GM12878 (cell line): ENCODE results near the gene CYP4X1. TPM values are rescaled to one million over a fixed set of nuclear protein-coding genes. Genes with fewer than 3 reads are reported as not detected.

Experiments
- ATAC-seq: fragments of 200-7000 bp; cut with Tn5 transposase; 3 replicates; pipeline ENCODE4 v1.9.1; 2020; ENCODE audit warnings: mild to moderate bottlenecking, moderate library complexity
- BruUV-seq: library from RNA; stranded (reverse); fragments of 400-500 nt; replicated peaks from 2 replicates; lab custom pipeline; 2021; lab: Mats Ljungman, UMichigan
- CTCF ChIA-PET: fragments of 300-600 bp; sonication (Branson Sonifier 250); formaldehyde crosslinking; extraction: SDS; loops from one replicate; lab custom pipeline; 2021; ENCODE audit warnings: inconsistent platforms; lab: Yijun Ruan, JAX
- POLR2A ChIA-PET: fragments of 350-600 bp; formaldehyde crosslinking; extraction: SDS; loops from one replicate; lab custom pipeline; 2021; ENCODE audit warnings: inconsistent platforms; lab: Charles Lee
- RAD21 ChIA-PET: fragments of 300-600 bp; sonication (Branson Sonifier 250); formaldehyde crosslinking; loops from one replicate; lab custom pipeline; 2023; ENCODE audit warnings: antibody characterized with exemption; ENCODE audit not compliant: unreplicated experiment; lab: Charles Lee
- SMC1A ChIA-PET: fragments of 300-600 bp; sonication (Branson Sonifier 250); formaldehyde crosslinking; loops from one replicate; lab custom pipeline; 2023; ENCODE audit not compliant: unreplicated experiment, uncharacterized antibody; lab: Charles Lee
- DNase-seq: peaks from one replicate; pipeline ENCODE4 v3.0.0-alpha.2; 2011; ENCODE audit warnings: low read depth, low spot score
- FAIRE-seq: peaks from 3 replicates; lab custom pipeline; 2011; peaks lifted over from hg19 to GRCh38; lab: Jason Lieb, UNC
- H2AFZ ChIP-seq: 2 replicates; pipeline ENCODE4 v1.6.0; 2011; ENCODE audit warnings: low read depth, low read length, control low read depth; ENCODE audit not compliant: control insufficient read depth
- H3K27ac ChIP-seq: 2 replicates; pipeline ENCODE4 v1.5.1; 2011; ENCODE audit warnings: control low read depth; ENCODE audit not compliant: control insufficient read depth, insufficient read depth
- H3K27me3 ChIP-seq, 2 experiments: replicated peaks in 1 of 2; 2 replicates each; pipeline versions ENCODE4 v1.6.0 to v1.6.1; 2011; ENCODE audit warnings: low read length in 1 of 2; ENCODE audit not compliant: control insufficient read depth in 2 of 2, insufficient read depth in 2 of 2
- H3K36me3 ChIP-seq, 2 experiments: 2 replicates each; pipeline ENCODE4 v1.5.1; 2011; ENCODE audit warnings: low read length in 1 of 2; ENCODE audit not compliant: control insufficient read depth in 2 of 2, insufficient read depth in 2 of 2
- H3K4me1 ChIP-seq: 2 replicates; pipeline ENCODE4 v1.6.1; 2011; ENCODE audit warnings: mild to moderate bottlenecking, low read length, moderate library complexity, mixed read lengths; ENCODE audit not compliant: control insufficient read depth, insufficient read depth
- H3K4me2 ChIP-seq: 2 replicates; pipeline ENCODE4 v1.6.0; 2011; ENCODE audit warnings: control low read depth; ENCODE audit not compliant: control insufficient read depth, insufficient read depth
- H3K4me3 ChIP-seq: fragments of 200-600 bp; sonication (generic); 2 replicates; pipeline ENCODE4 v1.5.1; 2016
- H3K79me2 ChIP-seq: 2 replicates; pipeline ENCODE4 v1.6.0; 2011; ENCODE audit warnings: low read length; ENCODE audit not compliant: control insufficient read depth, insufficient read depth
- H3K9ac ChIP-seq: 2 replicates; pipeline ENCODE4 v1.8.0; 2011; ENCODE audit warnings: low read length, control low read depth, mixed read lengths; ENCODE audit not compliant: control insufficient read depth, insufficient read depth
- H3K9me3 ChIP-seq: replicated peaks from 3 replicates; pipeline ENCODE4 v1.5.1; 2011; ENCODE audit warnings: mild to moderate bottlenecking, low read length; ENCODE audit not compliant: control insufficient read depth, insufficient read depth
- H4K20me1 ChIP-seq: 2 replicates; pipeline ENCODE4 v1.6.0; 2011; ENCODE audit not compliant: control insufficient read depth, insufficient read depth
- BCL3 ChIP-seq: IDR thresholded peaks from 2 replicates; pipeline ENCODE4 v1.6.1; 2011; ENCODE audit warnings: borderline replicate concordance, low read depth, mild to moderate bottlenecking, moderate library complexity, low read length; ENCODE audit not compliant: insufficient read depth, poor library complexity, severe bottlenecking
- ZNF622 ChIP-seq: fragments of 450-650 bp; IDR thresholded peaks from 2 replicates; pipeline ENCODE4 v1.6.1; 2017; ENCODE audit warnings: mild to moderate bottlenecking, inconsistent platforms
- WGBS: methylation state at CpG from one replicate; pipeline ENCODE4 v1.1.6; 2016; ENCODE audit warnings: low lambda C conversion rate; ENCODE audit not compliant: insufficient replicate concordance, insufficient coverage; ENCODE audit errors: missing lambda C conversion rate; 5-methylcytosine and 5-hydroxymethylcytosine counted together
- in situ Hi-C: fragments of 300-500 bp; cut with MboI; formaldehyde crosslinking; loops from 9 replicates; pipeline ENCODE4 v1.14.3; 2018; ENCODE audit warnings: mixed read lengths
- intact Hi-C: fragments of 100-400 bp; cut with micrococcal nuclease; formaldehyde crosslinking; loops from one replicate; pipeline ENCODE4 v1.14.2; 2022; ENCODE audit not compliant: unreplicated experiment
- polyA plus RNA-seq, 11 experiments: library from polyadenylated mRNA; depleted of rRNA in 4 of 11; unstranded in 6 of 11; stranded (reverse) in 5 of 11; fragments of >200 nt; fragmentation: Nextera tagmentation in 4 of 11; fragmentation: Illumina TruSeq in 1 of 11; extraction: Ambion mirVana in 4 of 11; extraction: Trizol in 1 of 11; gene quantifications; 1 replicate in 1 of 11; 2 replicates in 10 of 11; pipeline versions ENCODE4 v1.2.1 to v1.2.3, GENCODE V29; 2011 to 2016; ENCODE audit warnings: inconsistent platforms in 2 of 11, missing spikeins in 2 of 11, low read depth in 1 of 11
- total RNA-seq, 4 experiments: library from RNA; depleted of rRNA in 3 of 4; stranded (reverse); fragments of >200 nt in 3 of 4; fragmentation: Illumina TruSeq in 1 of 4; extraction: Trizol in 1 of 4; gene quantifications; 2 replicates each; pipeline versions ENCODE4 v1.2.1 to v1.2.3, GENCODE V29; 2013 to 2021
- TF ChIP-seq, protein P1 (sequence below): IDR thresholded peaks from 2 replicates; pipeline ENCODE4 v1.6.1; 2011; ENCODE audit warnings: mild to moderate bottlenecking, low read depth, low read length, moderate library complexity; ENCODE audit not compliant: insufficient replicate concordance
- TF ChIP-seq, protein P2 (sequence below), 3 experiments: IDR thresholded peaks in 2 of 3; conservative IDR thresholded peaks in 1 of 3; 2 replicates each; pipeline ENCODE4 v1.5.1; 2011; ENCODE audit warnings: low read depth in 3 of 3, low read length in 3 of 3, mild to moderate bottlenecking in 3 of 3, control low read depth in 2 of 3, moderate library complexity in 2 of 3, inconsistent platforms in 1 of 3, mixed read lengths in 1 of 3; ENCODE audit not compliant: control insufficient read depth in 2 of 3, insufficient read depth in 1 of 3; ENCODE audit errors: extremely low read depth in 1 of 3

CYP4X1 gene
- total and polyA plus RNA-seq, 10 of the 15 experiments (the other 5 are each of a cell fraction or from before 2014, with no cell fraction given), result 0.03 to 0.04 (median 0.03) TPM; not detected in 7

- POLR2A ChIA-PET, result no interaction called here
- FAIRE-seq, result no peak
- H3K79me2 ChIP-seq, result no peaks in the 10 kb centered on the region
- no peak overlapping the region for H2AFZ ChIP-seq
- no peaks in the 10 kb centered on the region; the same call in 2 of the 3 replicates for H3K9me3 ChIP-seq
- CTCF ChIA-PET, result interaction anchor here (0.7 kb wide), 1 partner anchor 177 kb away, joined by 3 read pairs; no protein-coding TSS in a partner anchor
- intact Hi-C loops, result no loop called here
- H4K20me1 ChIP-seq, result no peaks in the 10 kb centered on the region
- DNase-seq, result no peak
- BruUV-seq, result no TSS peak
- no peak overlapping the region for H3K4me3 ChIP-seq
- no peaks in the 10 kb centered on the region for H3K36me3 ChIP-seq
- RAD21 ChIA-PET, result no interaction called here
- ATAC-seq, result no peak
- no peak overlapping the region for H3K27ac ChIP-seq
- no peaks in the 10 kb centered on the region for H3K27me3 ChIP-seq
- no peaks in the 10 kb centered on the region for H3K4me1 ChIP-seq
- TF ChIP-seq, protein P1, sequence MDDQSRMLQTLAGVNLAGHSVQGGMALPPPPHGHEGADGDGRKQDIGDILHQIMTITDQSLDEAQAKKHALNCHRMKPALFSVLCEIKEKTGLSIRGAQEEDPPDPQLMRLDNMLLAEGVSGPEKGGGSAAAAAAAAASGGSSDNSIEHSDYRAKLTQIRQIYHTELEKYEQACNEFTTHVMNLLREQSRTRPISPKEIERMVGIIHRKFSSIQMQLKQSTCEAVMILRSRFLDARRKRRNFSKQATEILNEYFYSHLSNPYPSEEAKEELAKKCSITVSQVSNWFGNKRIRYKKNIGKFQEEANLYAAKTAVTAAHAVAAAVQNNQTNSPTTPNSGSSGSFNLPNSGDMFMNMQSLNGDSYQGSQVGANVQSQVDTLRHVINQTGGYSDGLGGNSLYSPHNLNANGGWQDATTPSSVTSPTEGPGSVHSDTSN, result no peak
- TF ChIP-seq BCL3 (no peak), ZNF622 (no peak)
- TF ChIP-seq, protein P2, sequence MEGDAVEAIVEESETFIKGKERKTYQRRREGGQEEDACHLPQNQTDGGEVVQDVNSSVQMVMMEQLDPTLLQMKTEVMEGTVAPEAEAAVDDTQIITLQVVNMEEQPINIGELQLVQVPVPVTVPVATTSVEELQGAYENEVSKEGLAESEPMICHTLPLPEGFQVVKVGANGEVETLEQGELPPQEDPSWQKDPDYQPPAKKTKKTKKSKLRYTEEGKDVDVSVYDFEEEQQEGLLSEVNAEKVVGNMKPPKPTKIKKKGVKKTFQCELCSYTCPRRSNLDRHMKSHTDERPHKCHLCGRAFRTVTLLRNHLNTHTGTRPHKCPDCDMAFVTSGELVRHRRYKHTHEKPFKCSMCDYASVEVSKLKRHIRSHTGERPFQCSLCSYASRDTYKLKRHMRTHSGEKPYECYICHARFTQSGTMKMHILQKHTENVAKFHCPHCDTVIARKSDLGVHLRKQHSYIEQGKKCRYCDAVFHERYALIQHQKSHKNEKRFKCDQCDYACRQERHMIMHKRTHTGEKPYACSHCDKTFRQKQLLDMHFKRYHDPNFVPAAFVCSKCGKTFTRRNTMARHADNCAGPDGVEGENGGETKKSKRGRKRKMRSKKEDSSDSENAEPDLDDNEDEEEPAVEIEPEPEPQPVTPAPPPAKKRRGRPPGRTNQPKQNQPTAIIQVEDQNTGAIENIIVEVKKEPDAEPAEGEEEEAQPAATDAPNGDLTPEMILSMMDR (IDR thresholded peaks at IDR 0.05 in 2 of 3, conservative IDR thresholded peaks at IDR 0.05 in 1 of 3; ENCODE audit: control insufficient read depth in 2 of 3, extremely low read depth in 1 of 3, insufficient read depth in 1 of 3, low read depth in 3 of 3, low read length in 3 of 3), result peak; percentile 27 to 40 (median 28); a peak in 4 of 6 replicates
- 0% methylated on average over 1 of the region's 1 CpG for WGBS
- H3K9ac ChIP-seq, result no peak overlapping the region
- in situ Hi-C loops, result no loop called here
- H3K4me2 ChIP-seq, result no peak overlapping the region
- SMC1A ChIA-PET, result no interaction called here
Observed at GRCh38 chr1:47002211-47002610, 21.3 kb upstream of the CYP4X1 start.
